SW480 (cell line): Measurements from ENCODE around the gene EPHB2.
A peak's percentile ranks its signal among the peaks of the same experiment; 100 is the strongest.
"Not testable (repeated sequence)": the region's sequence is repeated elsewhere in the genome, so short reads cannot be mapped to it uniquely, and the experiment has no call there.

Experiments used
- DNase-seq: peaks from one replicate; pipeline ENCODE4 v3.0.0-alpha.2; 2016; ENCODE audit warnings: low spot score

EPHB2 gene

DNA sequence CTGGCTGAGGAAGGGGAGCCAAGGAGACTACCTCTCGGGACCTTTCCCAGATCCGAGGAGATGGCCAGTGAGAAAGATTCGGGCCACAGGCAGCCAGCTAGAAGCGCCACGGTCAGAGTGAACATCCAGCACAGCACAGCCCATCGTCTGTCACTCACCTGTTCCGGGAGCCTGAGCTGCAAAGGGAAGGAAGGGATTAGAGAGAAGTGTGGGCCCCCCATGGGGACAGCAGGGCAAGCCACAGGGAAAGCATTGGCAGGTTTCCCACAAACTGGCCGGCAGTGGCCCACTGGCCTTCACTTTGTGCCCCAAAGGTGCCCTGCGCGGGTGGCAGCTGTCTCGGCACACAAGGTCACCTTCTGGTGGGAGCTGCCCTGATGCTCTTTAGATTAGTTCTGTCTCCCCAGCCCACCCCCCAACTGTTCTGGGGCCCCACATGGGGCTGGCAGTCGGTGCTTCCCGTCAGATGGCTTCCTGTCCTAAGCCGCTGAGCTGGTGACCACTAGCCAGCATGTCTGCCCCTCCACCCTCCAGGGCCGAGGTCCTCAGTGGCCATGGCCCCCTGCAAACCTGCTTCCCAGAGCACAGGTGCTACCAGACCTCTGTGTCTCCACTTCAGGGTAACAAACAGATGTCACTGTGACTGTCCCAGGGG, 205.3 kb downstream of the EPHB2 start:
- DNase-seq, result no peak

DNA sequence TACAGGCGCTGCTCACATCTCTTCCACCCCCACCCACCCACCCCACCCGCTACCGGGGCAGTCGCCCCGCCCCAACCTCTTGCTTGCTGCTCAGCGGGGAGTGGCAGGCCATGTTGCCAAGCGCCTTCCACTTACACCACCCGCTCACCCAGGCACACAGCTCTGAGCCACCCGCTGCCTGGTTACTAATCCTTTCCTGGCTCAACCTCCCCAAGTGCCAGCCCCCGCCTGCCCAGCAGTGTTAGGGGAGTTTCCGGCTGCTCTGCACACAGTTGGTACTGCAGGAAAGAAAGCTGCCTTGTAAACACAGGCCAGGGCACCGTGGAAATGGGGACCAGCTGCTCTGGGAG, 205.8 kb downstream of the EPHB2 start:
- no peak for DNase-seq

DNA sequence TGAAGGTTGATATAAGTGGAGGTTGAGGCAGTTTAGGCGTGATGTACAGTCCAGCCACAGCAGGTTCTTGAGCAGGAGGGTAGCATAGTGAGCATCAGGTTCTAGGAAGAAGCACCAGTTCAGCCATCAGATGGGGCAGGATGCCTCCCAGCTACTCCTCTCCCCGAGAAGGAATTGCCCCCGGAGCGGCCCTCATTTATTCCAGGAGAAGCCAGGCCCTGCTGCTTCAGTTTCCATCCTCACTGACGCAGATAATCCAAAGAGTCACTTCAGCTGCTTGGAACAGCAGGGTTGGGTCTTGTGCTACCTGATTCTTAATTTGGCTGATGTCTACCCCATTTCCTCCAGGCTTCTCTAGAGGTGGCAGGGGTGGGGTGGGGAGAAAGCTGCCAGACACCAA, 207.3 kb downstream of the EPHB2 start:
- no peak for DNase-seq

DNA sequence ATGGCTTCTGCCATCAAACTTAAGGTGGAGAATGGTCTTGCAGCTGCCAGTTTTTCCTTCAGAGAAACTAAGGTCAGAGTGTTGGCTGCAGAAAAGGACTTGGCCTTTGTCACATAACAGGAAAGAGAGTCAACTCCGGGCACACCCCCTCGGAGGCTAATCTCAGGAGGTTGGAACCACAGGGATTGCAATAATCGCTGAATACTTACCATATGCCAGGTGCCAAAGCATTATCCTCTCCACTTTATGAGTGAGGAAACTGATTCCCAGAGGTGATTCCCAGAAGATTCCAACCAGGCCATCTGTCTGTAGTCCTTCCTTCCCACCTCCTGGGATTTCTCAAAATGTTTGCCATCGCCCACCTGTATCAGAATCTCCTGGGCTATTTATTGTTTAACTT, 208.0 kb downstream of the EPHB2 start:
- no peak for DNase-seq

DNA sequence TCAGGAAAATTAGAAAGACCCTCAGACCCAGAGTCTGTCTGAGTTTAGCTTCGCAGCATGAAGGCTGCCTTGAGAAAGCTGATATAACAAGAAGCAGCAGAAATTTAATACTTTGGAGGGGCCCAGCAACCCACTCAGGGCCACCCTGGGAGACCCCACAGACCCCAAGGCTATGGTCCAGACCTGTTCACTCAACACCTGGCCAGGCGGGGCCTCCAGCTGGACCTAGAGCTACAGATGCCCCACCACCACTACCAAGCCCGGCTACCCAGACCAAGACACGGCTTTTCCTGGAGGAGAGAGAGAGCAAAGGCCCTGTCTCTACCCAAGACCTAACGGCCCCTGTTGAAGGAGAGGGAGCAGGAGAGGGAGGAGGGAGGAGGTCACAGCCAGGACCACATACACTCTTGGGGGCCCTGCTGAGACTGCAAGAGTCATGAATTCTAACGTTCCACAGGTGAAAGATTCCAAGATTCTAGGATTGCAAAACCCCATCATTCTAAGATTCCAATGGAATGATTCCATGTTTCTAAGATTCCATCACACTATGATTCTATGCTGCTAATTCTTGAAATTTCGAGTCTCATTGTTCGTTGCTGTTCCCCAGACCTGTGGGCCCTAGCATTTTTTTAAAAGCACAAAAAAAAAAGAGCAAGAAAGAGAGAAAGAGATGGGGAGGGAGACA, 208.8 kb downstream of the EPHB2 start:
- DNase-seq, result no peak

DNA sequence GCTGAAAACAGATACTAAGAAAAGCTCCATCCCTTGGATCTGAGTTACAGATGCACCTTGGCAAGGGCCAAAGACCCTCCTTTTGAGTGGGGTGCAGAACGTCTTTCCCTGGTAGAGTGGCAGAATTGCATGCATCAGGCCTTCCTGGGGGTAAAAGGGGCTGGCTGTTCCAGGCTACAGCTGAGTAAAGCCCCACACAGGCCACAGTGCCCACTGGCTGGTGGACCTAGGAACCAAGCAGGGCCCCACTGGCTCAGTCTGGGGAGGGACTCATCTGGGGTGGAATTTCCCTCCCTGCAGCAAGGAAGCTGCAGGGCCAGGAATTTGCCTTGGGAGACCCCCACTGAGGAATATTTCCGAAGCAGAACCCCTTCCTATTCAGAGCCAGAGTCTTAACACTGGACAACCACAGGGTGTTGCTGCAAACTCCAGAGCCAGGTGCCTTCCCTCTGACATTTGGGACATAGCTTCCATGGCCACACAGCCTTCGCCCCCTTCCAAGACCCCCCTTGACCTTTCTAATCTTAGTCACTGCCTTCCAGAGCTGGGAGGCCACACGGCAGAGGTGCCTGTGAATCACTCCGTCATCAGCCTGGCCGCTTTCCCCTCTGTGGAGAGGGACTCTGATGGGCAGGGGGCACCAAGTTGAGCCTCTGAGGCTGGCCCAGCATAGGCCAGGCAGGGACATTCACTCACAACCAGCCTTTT, 209.5 kb downstream of the EPHB2 start:
- no peak for DNase-seq

DNA sequence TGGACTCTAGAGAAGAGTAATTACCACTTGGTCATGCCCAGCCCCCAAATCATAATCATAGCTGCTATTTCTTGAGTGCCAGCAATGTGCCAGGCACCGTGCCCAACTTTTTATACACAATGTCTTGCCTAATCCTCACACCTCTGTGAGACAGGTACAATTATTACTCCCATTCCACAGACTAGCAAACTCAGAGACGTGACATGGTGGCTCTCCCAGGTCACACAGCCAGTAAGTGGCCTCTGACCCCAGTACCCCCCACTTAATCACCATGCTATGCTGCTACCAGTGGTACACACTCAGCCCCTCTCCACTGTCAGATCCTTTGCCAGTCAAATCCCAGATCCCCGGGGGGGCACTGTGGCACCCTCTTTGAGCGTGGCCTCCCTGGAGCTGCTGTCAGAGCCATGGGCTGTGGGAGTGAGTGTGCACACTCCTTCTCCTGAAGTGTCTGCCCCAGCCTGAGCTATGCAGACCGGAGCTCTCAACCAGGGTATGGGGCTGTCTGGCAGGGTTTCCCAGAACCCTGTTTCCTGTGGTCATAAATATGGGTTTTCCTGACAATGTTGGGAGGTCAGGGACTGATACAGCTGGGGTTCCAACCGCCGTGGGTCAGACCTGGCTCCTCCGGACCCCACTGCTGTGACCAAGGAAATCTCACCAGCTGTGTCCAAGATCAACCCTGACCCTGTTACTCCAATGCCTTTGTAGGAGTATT, 210.3 kb downstream of the EPHB2 start:
- DNase-seq, result no peak

DNA sequence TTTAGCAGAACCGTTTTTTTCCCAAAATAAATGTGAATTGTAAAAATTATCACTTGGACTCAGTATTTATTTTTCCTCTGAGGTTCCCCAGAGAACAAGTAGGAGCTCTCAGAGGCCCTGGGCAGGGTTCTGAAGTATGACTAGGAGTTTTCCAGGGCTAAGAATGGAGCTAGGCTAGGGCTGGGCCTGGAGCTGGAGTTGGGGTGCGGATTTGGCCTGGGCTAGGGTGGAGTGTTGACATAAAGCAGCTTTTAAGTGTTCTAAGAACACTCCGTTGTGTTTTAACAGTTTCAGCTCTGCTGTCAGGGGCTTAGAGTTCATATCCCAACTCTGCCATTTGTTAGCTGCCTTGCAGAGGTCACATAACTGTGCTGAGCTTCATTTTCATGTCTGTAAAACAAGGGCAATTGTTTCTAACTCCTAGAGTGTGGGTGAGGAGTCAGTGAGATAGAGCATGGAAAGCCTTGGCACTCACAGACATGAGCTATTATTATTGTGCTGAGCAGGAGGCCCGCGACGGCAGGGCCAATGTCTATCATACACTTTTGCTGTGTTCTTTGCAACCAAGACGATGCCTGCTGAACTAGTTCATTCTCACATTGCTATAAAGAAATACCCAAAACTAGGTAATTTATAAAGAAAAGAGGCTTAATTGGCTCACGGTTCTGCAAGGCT, 210.9 kb downstream of the EPHB2 start:
- no peak for DNase-seq

DNA sequence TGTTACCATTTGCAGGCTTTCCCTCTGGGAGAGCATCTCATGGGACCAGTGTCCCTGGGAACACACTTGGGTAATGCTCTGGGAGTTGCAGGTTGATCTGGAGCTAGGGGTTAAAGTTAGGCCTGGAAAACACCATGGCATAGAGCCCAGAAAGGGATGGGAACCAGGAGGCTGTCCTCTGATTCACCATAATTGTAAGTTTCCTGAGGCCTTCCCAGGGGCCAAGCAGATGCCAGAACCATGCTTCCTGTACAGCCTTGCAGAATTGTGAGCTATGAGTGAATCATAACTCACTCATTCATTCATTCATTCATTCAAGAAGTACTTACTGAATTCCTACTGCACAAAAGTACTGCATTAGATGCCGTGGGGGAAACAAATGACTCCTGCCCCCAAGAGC, 212.0 kb downstream of the EPHB2 start:
- no peak for DNase-seq

DNA sequence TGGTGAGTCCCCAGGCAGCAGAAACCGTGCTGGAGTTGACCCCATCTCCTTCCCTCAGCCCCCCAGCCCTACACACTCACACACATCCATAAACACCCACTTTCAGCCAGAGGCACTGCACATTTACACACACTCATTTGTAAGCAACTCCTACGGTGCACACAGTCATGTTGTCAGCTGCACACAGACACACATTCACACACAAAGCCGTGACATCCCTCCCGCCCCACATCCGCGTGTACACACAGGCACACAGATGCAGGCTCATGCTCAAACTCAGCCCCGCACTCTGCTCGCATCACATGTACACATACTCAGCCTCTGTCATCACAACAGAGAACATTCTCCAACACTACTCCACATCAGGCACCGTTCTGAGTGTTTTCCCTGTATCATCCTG, 214.5 kb downstream of the EPHB2 start:
- DNase-seq, result no peak

DNA sequence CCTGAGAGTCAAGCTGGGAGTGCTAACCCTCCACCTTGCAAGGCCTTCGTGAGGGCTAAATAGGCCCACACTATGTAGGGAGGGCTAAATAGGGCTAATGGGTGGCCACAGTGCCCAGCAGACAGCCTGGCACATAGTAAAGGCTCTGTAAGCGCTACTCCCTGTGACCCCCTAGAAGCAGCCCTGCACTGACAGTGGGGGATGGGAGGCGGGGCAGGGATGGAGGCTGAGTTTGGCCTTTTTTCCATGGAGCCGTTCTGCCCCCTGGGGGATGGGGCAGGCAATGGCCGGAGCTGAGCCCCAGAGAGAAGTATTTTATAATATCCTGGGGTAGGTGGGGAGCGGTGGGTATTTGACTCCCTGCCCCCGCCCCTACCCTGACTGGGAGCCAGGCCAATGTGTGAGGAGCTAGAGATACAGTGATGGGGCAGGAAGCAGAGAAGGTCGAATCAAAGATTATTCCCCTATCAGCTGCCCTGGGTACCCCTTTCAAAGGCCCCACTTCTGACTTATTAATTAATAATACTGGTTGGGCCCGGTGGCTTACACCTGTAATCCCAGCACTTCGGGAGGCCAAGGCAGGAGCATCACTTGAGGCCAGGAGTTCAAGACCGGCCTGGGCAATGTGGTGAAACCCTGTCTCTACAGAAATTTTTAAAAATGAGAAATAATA, 219.7 kb downstream of the EPHB2 start:
- peak; percentile 5 for DNase-seq

DNA sequence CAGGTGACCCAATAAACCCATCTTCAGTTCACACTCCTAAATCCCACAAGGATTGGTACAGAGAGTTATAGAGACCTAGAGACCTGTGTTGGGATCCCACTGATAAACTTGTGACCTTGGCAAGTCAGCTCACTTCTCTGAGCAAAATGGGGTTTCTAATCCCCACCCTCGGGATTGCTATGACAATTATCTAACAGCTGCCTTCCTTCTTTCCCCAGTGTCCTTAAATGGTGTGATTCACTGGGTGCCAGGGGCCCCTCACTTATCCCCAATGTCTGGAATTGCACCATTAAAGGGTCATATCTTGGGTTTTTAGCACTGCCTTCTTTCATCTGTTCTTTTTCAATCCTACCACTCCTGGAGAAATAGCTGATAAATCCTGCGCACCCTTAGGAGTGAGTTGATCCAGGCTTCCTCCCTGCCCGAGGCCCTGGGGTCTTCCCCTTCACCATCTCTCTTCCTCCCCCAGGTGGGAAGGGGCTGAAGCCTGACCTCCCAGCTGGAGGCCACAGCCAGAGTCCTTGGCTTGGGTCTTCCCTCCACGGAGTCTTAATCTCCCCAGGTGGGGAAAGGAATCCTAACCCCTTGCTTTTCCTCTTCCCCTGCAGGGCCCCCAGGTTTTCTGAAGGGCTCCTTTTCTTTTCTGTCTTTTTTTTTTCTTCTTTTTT, 222.3 kb downstream of the EPHB2 start:
- no peak for DNase-seq

DNA sequence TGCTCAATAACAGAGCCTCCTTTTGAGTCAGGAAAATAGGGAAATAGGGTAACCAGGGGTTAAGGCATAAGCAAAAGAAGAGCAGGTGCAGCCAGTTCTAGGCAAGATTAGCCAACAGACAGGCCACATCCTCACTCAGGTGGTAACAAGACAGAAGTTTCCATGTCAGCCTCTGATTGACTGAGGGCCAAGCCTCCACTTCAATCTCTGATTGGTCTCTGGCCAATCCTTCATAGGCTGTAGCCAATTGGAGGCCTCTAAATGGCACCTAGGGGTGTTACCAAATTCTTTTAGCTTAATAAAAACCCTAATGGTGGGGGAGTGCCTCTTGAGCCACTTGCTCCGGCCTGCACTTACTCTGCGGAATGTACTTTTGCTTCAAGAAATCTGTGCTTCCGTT, 224.8 kb downstream of the EPHB2 start:
- no peak for DNase-seq

DNA sequence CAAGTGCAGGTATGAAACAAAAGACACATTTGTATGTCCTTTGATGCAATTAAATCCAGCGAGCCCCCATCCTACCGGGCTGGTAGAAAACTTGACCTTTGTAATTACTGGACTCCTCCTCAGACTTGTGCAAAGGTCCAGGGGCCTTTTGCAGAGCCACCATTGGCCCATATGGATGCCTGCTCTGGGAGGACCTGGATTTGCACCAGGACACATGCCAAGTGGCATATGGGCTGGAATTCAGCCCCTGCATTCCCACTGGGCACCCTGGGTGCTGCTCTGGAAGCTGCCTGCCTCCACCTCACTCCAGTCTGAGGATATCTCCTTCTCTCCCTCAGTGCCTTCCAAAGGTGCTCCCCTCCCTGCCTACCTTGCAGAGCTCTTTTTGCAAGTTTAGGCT, 226.0 kb downstream of the EPHB2 start:
- no peak for DNase-seq

DNA sequence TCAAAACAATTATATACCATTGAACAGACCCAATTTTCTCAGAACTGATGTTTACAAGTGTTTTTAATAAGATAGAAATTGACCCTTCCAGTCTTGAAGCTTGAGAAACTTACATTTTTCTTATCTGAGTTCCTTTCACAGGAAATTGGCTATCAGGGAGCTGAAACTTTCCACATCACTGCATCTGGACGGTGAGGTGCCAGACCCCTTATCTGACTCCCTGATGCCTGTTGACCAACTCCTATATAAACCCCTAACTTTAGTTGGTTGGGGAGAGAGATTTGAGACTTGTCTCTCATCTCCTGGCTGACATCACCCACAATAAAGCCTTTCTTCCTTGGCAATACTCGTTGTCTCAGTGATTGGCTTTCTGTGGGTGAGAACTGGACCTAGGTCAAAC, 230.6 kb downstream of the EPHB2 start:
- no peak for DNase-seq

DNA sequence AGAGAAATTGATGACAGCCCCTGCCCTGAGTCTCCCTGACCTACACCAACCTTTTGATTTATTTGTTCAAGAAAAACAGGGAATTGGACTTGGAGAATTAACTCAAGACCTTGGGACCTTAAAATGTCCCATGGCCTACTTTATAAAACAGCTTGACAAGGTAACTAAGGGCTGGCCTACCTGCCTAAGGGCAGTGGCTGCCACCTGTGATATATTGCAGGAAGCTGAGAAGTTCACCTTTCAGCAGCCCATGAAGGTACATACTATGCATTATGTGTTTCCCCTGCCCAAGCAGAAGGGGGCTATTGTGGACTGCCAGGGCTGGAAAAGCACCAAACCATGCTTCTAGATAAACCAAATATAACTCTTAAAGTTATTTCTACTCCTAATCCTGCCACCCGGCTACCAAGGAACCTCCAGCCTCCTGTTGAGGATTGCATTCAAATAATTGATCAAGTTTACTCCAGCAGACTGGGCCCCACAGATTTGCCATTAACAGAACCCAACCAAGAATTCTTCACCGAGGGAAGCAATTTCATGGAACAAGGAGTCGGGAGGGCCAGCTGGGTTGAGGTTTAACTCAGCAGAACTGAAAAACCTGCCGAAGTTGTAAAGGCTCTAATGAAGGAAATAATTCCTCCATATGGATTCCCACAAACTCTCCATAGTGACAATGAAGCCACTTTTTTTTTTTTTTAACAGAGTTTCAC, 233.9 kb downstream of the EPHB2 start:
- DNase-seq, result no peak

DNA sequence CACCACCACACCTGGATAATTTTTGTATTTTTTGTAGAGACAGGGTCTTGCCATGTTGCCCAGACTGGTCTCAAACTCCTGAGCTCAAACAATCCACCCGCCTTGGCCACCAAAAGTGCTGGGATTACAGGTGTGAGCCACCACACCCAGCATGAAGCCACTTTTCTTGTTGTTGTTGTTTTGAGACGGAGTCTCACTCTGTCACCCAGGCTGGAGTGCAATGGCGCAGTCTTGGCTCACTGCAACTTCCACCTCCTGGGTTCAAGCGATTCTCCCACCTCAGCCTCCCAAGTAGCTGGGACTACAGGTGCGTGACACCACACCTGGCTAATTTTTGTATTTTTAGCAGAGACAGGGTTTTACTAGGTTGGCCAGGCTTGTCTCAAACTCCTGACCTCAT, 234.5 kb downstream of the EPHB2 start:
- not testable (repeated sequence) for DNase-seq

DNA sequence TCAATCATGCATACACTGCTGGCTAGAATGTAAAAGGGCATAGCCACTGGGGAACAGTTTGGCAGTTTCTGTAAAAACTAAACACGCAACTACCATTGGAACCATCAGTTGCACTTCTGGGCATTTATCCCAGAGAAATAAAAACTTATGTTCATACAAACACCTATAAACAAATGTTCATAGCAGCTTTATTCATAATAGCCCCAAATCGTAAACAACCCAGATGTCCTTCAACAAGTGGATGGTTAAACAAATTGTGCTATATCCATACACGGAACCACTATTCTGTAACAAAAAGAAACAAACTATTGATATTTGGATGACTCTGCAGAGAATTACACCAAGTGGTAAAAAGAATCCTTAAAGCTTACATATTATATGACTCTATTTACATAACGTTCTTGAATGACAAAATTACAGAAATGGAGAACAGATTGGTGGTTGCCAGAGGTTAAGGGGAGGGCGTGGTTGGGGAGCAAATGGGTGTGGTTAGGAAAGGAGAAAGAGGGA, 239.2 kb downstream of the EPHB2 start:
- no peak for DNase-seq

DNA sequence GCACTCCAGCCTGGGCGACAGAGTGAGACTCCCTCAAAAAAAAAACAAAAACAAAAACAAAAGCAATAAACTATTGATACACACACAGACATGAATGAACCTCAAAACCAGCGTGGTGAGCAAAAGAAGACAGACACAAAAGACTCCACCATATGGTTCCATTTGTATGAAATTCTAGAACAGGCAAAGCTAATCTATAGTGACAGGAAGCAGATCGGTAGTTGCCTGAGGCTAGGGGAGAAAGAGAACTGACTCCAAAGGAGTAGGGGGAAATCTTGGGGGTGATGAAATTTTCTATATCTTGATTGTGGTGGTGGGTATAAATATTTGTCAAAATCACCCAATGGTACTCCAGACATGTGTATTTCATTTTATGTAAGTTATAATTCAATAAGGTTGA, 241.2 kb downstream of the EPHB2 start:
- no peak for DNase-seq

DNA sequence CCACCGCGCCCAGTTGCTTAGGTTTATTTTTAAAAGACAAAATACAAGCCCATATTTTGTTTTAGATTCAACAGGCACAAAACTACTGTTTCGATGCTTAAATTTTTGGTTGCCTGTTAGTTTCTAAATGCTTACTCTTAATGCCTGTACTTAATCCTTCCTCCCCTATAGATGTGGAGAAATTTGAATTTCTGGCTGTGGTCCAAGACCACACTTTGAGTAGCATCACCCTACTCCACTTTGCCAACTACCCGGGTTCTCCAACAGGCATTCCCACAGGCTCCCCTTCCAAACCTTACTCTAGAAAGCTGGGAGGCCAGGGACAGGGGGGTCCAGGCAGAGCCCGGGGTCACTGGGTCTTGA, 242.0 kb downstream of the EPHB2 start:
- DNase-seq, result no peak
